Ectodermal cell (in vitro differentiated cells): Measurements from ENCODE around the gene PUS1. TPM values are rescaled to one million over a fixed set of nuclear protein-coding genes. Genes with fewer than 3 reads are reported as not detected.
"Not testable (repeated sequence)": the region's sequence is repeated elsewhere in the genome, so short reads cannot be mapped to it uniquely, and the experiment has no call there.

Experiments
- H3K27ac ChIP-seq: 2 replicates; pipeline ENCODE4 v1.7.0; 2013; ENCODE audit warnings: mild to moderate bottlenecking, low read depth, low read length; ENCODE audit not compliant: insufficient read depth, poor library complexity, severe bottlenecking
- H3K27me3 ChIP-seq: 2 replicates; pipeline ENCODE4 v1.7.0; 2013; ENCODE audit warnings: mild to moderate bottlenecking, low read length; ENCODE audit not compliant: insufficient read depth, control insufficient read depth, poor library complexity, severe bottlenecking
- H3K36me3 ChIP-seq: one replicate; pipeline ENCODE4 v1.7.0; 2013; ENCODE audit warnings: low read length; ENCODE audit not compliant: control insufficient read depth, insufficient read depth
- H3K4me1 ChIP-seq: one replicate; pipeline ENCODE4 v1.7.0; 2013; ENCODE audit warnings: low read length; ENCODE audit not compliant: control insufficient read depth, insufficient read depth
- H3K4me3 ChIP-seq: 2 replicates; pipeline ENCODE4 v1.7.0; 2013; ENCODE audit warnings: low read depth, low read length, control low read depth; ENCODE audit not compliant: insufficient read depth
- H3K9me3 ChIP-seq: 2 replicates; pipeline ENCODE4 v1.7.0; 2013; ENCODE audit warnings: mild to moderate bottlenecking, low read length, moderate library complexity; ENCODE audit not compliant: control insufficient read depth
- WGBS, 2 experiments: methylation state at CpG; one replicate each; pipeline ENCODE4 v1.1.7; 2013; ENCODE audit warnings: missing lambda C conversion rate in 2 of 2; 5-methylcytosine and 5-hydroxymethylcytosine counted together
- polyA plus RNA-seq, 4 experiments: library from polyadenylated mRNA; stranded (reverse); fragments of 50-300 nt; gene quantifications; one replicate each; pipeline ENCODE4 v1.2.3, GENCODE V29; 2013

The PUS1 gene
- polyA plus RNA-seq (2013, experiment 1 of 4), result 23.6 TPM
- polyA plus RNA-seq (2013, experiment 2 of 4), result 27.8 TPM
- 27.4 TPM for polyA plus RNA-seq (2013, experiment 3 of 4)
- polyA plus RNA-seq (2013, experiment 4 of 4), result 24.2 TPM

- Histone ChIP-seq H3K4me3 (peak within 1 kb of the TSS; percentile 76), H3K27me3 (peaks cover 9% of the 10 kb centered on the region), H3K4me1 (no peaks in the 10 kb centered on the region), H3K9me3 (no peaks in the 10 kb centered on the region), H3K36me3 (peaks cover 18% of the 10 kb centered on the region), H3K27ac (peak within 1 kb of the TSS; percentile 82)
- 0 to 1% methylated on average over 79 to 82 of the region's 84 CpGs for WGBS, 2 experiments
Measured at GRCh38 chr12:131928711-131929580, at the start of gene PUS1. Gene PUS1, plus strand, starts transcription at chr12:131929276. Its CDS starts 447 bp downstream, at chr12:131929723.

DNA sequence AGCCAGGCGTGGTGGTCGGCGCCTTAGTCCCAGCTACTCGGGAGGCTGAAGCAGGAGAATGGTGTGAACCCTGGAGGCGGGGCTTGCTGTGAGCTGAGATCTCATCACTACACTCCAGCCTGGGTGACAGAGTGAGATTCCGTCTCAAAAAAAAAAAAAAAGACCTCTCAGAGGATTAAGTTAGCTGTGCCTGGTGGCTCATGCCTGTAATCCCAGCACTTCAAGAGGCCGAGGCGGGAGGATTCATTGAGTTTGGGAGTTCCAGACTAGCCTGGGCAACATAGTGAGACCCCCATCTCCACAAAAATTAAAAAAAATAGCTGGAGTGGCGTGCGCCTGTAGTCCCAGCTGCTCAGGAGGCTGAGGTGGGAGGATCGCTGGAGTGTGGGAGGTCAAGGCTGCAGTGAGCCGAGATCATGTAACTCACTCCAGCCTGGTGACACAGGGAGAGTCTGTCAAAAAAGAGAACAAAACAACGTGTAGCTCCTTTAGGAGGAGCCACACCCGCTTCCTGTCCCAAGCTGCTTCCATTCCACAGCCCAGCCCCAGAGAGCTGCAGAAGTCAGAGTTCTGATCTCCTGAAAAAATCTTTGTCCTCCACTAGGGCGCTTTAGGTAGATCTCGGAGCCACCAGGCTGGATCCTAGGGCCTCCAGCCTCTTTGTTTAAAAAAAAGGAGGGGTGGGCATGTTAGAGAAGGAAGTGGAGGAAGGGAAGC is 46.1 kb upstream of the PUS1 start:
- H3K27me3 ChIP-seq, result no peaks in the 10 kb centered on the region

GRCh38 chr12:131883521-131883900 is 45.6 kb upstream of the PUS1 start:
- Histone ChIP-seq H3K4me1 (peaks cover 7% of the 10 kb centered on the region), H3K4me3 (no peak overlapping the region), H3K27ac (no peak overlapping the region), H3K27me3 (no peaks in the 10 kb centered on the region), H3K36me3 (no peaks in the 10 kb centered on the region), H3K9me3 (no peaks in the 10 kb centered on the region)
- WGBS, 2 experiments, result 92 to 95% methylated on average over 4 of the region's 4 CpGs

More for the DNA sequence above, 46.1 kb upstream of the PUS1 start:
- H3K9me3 ChIP-seq, result no peaks in the 10 kb centered on the region
- no peak overlapping the region for H3K27ac ChIP-seq
- H3K4me1 ChIP-seq, result peaks cover 7% of the 10 kb centered on the region
- H3K36me3 ChIP-seq, result no peaks in the 10 kb centered on the region
- WGBS, 2 experiments, result 89% methylated on average over 16 of the region's 16 CpGs
- no peak overlapping the region for H3K4me3 ChIP-seq

GRCh38 chr12:131885076-131885475 is 44.0 kb upstream of the PUS1 start:
- not testable (repeated sequence) for H3K4me3 ChIP-seq, H3K9me3 ChIP-seq, H3K27me3 ChIP-seq, H3K36me3 ChIP-seq, H3K27ac ChIP-seq, H3K4me1 ChIP-seq
- 91 to 95% methylated on average over 8 of the region's 8 CpGs for WGBS, 2 experiments

DNA sequence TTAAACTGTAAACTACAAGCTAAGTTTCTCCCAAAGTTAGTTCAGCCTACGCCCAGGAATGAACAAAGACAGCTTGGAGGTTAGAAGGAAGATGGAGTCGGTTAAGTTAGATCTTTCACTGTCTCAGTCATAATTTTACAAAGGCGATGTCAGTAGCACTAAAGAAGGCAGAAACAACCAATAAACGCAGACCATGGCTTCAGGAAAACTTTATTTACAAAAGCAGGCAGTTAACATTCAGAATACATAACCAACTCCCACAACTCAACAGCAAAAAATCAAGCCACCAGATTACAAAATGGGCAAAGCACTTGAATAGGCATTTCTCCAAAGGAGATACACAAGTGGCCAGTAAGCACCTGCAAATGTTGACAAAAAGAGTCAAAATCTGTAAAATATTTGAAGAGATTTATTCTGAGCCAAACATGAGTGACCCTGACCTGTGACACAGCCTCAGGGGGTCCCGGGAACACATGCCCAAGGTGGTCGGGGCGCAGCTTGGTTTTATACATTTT is 43.5 kb upstream of the PUS1 start:
- Histone ChIP-seq H3K4me3 (no peak overlapping the region), H3K36me3 (no peaks in the 10 kb centered on the region), H3K27ac (no peak overlapping the region), H3K27me3 (no peaks in the 10 kb centered on the region), H3K9me3 (no peaks in the 10 kb centered on the region), H3K4me1 (no peaks in the 10 kb centered on the region)
- WGBS, 2 experiments, result 92% methylated on average over 6 to 7 of the region's 7 CpGs

DNA sequence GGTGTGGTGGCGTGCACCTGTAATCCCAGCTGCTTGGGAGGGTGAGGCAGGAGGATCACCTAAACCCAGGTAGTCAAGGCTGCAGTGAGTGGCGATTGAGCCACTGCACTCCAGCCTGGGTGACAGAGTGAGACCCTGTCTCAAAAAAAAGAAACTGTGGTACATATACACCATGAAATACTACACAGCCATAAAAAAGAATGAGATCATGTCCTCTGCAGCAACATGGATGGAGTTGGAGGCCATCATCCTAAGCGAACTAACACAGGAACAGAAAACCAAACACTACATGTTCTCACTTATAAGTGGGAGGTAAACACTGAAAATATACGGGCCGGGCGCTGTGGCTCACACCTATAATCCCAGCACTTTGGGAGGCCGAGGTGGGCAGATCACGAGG is 37.4 kb upstream of the PUS1 start:
- not testable (repeated sequence) for H3K9me3 ChIP-seq, H3K27me3 ChIP-seq, H3K4me3 ChIP-seq, H3K36me3 ChIP-seq, H3K4me1 ChIP-seq, H3K27ac ChIP-seq
- WGBS, 2 experiments, result 79 to 85% methylated on average over 8 of the region's 8 CpGs

- peaks cover 13% of the 10 kb centered on the region for H3K4me1 ChIP-seq
- H3K27ac ChIP-seq, result no peak overlapping the region
- H3K27me3 ChIP-seq, result no peaks in the 10 kb centered on the region
- H3K9me3 ChIP-seq, result no peaks in the 10 kb centered on the region
- H3K36me3 ChIP-seq, result peaks cover 4% of the 10 kb centered on the region
- no peak overlapping the region for H3K4me3 ChIP-seq
- WGBS, 2 experiments, result 85% methylated on average over 26 of the region's 26 CpGs
Measured at GRCh38 chr12:131892711-131893604, 36.1 kb upstream of the PUS1 start.

- no peaks in the 10 kb centered on the region for H3K9me3 ChIP-seq
- 69 to 70% methylated on average over 15 to 18 of the region's 19 CpGs for WGBS, 2 experiments
- H3K36me3 ChIP-seq, result peaks cover 4% of the 10 kb centered on the region
- no peaks in the 10 kb centered on the region for H3K27me3 ChIP-seq
- no peak overlapping the region for H3K27ac ChIP-seq
- H3K4me1 ChIP-seq, result peaks cover 13% of the 10 kb centered on the region
- H3K4me3 ChIP-seq, result no peak overlapping the region
Measured at GRCh38 chr12:131893605-131894312, 35.3 kb upstream of the PUS1 start.

DNA sequence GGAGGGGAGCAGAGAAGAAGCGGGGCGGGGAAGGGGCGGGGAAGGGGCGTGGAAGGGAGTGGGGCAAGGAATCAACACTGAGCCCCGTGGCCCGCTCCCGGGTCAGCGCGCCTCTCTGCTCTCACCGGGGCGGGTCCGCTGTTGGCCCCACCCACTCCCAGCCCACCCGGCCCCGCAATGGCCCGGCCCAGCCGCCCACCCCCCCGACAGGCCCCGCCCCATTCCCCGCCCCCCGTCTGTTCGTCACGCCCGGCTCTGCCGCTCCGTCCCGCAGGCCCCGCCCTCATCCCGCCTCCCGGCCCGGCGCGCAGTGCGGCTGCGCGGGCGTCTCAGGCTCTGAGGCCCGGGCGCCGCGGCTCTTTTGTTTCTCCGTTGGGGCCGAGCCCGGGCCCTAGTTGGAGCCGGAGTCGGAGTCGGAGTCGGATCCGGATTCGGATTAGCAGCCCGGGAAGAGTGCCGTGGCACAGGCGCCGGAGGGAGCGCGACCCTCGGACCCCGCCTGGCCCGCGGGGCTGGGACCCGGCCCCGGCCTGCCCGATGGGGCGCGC is 34.7 kb upstream of the PUS1 start, which contains the start of gene ULK1:
ULK1 (plus strand) TSS at position 310 of the 548 bp plus-strand sequence. CDS start 380 bp downstream, outside the sequence.
- Histone ChIP-seq H3K36me3 (peaks cover 4% of the 10 kb centered on the region), H3K4me3 (peak within 1 kb of the TSS; percentile 60), H3K9me3 (no peaks in the 10 kb centered on the region), H3K27me3 (no peaks in the 10 kb centered on the region), H3K4me1 (peaks cover 13% of the 10 kb centered on the region), H3K27ac (no peak within 1 kb of the TSS)
- 0% methylated on average over 62 to 64 of the region's 64 CpGs for WGBS, 2 experiments
